K562 treated with DMSO at 1 percent for 24 hours (cell line): ENCODE data around the gene CCBE1. TPM values are rescaled to one million over a fixed set of nuclear protein-coding genes. Genes with fewer than 3 reads are reported as not detected.

Experiments
- total RNA-seq: library from RNA; unstranded; fragments of 300-600 nt; gene quantifications from 2 replicates; pipeline ENCODE4 v1.2.3, GENCODE V29; 2022; ENCODE audit warnings: low read depth; ENCODE audit not compliant: insufficient read depth

CCBE1 gene
- not detected in 2 replicates for total RNA-seq

GRCh38 chr18:59697236-59697932, at the start of gene CCBE1:
Gene CCBE1 (minus strand): TSS chr18:59697423.

Other genes starting within 250 kb of the CCBE1 start
- 32.1 and 32.5 TPM in 2 replicates for gene PMAIP1, start 202.6 kb upstream of the CCBE1 start, total RNA-seq